NCI-H2227 treated with DMSO at 0.1 percent for 48 hours (cell line): ENCODE measurements around the gene GBP4.

ENCODE experiments used
- DNase-seq: peaks from one replicate; lab custom pipeline; 2025; lab: John Stamatoyannopoulos, UW

Gene GBP4

GRCh38 chr1:89171067-89171438 lies 27.7 kb downstream of the GBP4 start:
- DNase-seq: no peak

- DNase-seq: no peak
These were observed 28.3 kb downstream of the GBP4 start for GRCh38 chr1:89170170-89171066.

DNA sequence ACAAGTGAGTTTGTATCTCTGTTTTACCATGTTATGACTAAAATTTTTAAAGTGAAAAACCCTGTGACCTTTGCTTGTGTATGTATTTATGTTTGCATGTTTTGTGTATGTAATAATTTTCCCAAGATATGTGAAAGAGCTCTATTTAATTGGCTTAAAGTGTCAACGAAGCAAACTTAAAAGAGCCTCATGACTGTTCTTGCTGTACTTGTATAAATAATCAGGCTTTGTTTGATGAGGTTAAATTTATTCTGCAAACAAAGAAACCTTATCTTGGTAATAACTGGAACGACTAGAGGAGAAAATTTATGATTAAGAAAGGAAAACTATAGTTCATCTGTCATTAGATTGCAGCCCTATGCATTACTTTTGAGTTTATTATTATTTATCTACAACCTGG lies 29.6 kb downstream of the GBP4 start:
- DNase-seq: no peak

DNA sequence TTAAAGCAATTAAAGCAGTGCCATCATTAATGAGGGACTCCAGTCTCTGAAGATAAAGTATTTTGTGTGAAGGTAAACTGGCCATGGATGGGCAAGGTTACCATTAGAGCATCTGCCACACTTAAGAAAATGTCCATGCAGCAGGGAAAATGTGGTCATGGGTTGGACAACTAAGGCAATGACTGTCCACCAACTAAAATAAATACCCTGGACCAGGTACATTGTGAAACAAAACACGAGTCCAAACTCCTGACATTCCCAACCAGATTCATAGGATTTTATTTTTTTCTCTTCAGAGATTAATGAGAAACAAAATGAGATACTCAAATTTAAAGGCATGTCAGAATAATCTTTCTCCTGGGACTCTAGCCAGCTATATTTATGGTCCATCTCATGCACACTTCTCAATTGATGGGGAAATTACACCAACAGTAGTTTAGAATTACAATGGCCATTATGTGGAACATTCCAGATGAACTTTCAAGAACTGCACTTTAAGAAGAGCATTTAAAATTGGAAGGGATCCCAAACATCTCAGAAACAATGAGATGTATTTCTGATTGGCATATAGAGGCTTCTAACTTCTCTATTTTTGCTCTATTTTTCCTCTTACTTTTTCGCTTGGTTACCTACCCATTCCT lies 31.0 kb downstream of the GBP4 start:
- DNase-seq: no peak

- no peak for DNase-seq
These were observed 32.0 kb downstream of the GBP4 start for GRCh38 chr1:89166705-89167104.

GRCh38 chr1:89165811-89166210 lies 32.9 kb downstream of the GBP4 start:
- DNase-seq: no peak

DNA sequence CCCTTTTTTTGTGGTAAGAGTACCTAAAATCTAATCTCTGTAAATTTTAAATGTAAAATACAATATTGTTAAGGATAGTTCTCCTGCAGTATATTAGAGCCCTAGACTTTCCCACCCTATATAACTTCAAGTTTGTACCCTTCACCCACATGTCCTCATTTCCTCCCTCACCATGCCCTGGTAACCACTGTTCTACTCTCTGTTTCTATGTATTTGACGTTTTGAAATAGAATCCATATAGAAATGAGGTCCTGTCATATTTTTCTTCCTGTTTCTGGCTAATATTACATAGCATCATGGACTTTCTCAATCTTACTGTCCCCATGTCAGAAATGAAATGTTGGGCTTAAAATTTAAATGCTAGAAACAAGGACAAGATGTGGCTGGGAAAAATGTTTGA lies 47.7 kb downstream of the GBP4 start:
- DNase-seq: no peak

GRCh38 chr1:89149976-89150375 lies 48.8 kb downstream of the GBP4 start:
- DNase-seq: no peak

DNA sequence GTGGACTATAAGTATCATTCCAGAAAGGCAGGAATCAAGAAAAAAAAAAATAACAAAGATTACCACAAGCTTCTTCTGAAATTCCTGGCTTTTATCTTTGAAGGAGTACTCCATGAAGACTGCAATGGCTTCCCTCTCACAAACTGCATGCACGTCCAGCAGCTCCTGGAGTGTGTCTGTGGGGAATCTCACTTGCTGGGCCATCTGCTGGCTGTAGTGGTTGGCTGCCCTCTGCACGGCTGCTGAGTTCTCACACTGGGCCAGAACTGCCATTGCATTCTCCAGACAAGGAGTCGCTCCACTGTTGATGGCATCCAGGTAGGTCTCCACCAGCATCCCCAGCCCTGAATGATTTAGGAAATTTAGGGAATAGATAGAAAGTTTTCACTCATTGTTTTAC lies 49.5 kb downstream of the GBP4 start:
- no peak for DNase-seq

DNA sequence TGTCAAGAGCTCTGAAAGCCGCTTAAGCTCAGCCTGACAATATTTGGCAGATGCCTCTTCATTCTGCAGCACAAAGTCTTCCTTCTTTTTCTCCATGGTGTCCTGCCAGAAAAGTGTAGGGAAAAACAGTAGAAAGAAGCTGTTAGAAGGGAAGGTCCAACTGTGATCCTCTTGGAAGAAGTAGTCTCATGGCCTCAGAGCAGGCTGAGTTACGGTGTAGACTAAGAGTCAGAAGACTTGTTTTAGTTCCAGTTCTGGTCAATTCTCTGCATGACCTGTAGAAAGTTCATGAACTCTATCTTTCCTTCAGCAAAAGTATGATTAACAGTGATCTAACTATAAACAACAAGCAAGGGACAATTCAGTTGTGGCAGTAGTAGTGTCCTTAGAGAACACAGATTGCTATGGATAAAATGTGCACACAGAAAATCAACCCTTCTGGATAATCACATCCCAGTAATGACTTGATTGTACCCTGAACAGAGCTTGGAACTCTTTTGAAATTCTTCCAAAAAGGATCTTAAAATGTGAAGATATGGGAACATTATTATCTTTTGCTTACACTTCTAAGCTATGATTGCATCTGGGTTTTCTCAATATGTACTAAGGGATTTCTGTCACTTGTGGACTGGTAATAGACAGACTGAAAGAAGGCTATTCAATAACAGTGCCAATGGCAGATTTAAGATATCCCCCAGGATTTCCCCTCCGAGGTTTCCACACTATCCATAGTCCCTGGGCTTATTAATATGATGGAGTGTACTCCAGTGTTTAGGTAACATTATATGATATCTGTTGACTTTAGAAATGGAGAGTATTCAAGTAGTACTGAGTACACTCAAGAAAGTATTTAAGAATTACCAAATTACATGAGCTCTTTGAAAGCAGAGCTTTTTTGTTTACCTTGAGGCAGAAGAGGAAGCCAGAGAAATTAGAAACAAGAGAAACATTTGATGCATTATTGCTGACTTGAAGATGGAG lies 50.8 kb downstream of the GBP4 start:
- DNase-seq: no peak

DNA sequence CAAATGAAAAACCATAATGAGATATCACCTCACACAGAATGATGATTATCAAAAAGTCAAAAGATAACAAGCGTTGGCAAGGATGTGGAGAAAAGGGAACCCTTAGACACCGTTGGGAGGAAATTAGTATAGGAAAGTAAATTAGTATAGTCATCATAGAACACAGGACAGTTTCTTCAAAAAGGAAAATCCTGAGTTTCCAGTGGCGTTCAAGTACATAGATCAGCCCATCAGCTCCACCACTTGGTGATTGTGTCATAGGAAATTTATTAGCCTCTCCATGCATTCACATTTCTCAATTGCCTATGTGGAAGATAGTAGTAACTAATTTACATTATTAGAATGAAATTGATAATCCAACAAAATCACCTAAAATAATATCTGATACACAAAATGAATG lies 52.0 kb downstream of the GBP4 start:
- no peak for DNase-seq

DNA sequence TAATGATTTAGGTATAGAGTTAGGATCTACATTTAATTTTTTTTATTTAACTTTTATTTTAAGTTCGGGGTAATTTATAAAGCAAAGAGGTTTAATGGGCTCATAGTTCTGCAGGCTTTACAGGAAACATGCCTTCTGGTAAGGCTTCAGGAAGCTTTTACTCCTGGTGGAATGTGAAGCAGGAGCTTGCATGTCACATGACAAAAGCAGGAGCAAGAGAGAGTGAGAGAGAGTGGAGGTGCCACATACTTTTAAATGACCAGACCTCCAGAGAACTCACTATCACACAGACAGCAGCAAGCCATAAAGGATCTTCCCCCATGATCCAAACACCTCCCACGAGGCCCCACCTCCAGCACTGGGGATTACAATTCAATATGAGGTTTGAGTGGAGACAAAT lies 55.3 kb downstream of the GBP4 start:
- DNase-seq: no peak

DNA sequence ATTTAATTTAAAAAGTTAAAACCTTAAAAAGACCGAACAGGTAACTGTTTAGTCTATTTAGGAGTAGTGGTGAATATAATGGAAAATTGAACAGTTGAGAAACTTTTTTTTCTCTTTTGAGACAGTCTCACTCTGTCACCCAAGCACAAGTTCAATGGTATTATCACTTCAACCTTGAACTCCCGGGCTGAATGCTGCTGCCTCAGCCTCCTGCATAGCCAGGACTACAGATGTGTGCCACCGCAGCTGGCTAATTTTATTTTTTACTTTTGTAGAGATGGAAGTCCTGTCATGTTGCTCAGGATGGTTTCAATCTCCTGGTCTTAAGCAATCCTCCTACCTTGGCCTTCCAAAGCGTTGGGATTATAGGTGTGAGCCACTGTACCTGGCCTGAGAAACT lies 56.6 kb downstream of the GBP4 start:
- no peak for DNase-seq

- no peak for DNase-seq
These were observed 65.0 kb downstream of the GBP4 start for GRCh38 chr1:89133747-89134146.
